ENCODE results near the gene SUSD2.

- TF ChIP-seq CTCF (IDR thresholded peaks at IDR 0.05; ENCODE audit: low read depth, low read length, missing input control): no peak
- no peak for TF ChIP-seq ZBTB33 (IDR thresholded peaks at IDR 0.05)
- TF ChIP-seq YY1 (IDR thresholded peaks at IDR 0.05): no peak
- TF ChIP-seq, protein P1, sequence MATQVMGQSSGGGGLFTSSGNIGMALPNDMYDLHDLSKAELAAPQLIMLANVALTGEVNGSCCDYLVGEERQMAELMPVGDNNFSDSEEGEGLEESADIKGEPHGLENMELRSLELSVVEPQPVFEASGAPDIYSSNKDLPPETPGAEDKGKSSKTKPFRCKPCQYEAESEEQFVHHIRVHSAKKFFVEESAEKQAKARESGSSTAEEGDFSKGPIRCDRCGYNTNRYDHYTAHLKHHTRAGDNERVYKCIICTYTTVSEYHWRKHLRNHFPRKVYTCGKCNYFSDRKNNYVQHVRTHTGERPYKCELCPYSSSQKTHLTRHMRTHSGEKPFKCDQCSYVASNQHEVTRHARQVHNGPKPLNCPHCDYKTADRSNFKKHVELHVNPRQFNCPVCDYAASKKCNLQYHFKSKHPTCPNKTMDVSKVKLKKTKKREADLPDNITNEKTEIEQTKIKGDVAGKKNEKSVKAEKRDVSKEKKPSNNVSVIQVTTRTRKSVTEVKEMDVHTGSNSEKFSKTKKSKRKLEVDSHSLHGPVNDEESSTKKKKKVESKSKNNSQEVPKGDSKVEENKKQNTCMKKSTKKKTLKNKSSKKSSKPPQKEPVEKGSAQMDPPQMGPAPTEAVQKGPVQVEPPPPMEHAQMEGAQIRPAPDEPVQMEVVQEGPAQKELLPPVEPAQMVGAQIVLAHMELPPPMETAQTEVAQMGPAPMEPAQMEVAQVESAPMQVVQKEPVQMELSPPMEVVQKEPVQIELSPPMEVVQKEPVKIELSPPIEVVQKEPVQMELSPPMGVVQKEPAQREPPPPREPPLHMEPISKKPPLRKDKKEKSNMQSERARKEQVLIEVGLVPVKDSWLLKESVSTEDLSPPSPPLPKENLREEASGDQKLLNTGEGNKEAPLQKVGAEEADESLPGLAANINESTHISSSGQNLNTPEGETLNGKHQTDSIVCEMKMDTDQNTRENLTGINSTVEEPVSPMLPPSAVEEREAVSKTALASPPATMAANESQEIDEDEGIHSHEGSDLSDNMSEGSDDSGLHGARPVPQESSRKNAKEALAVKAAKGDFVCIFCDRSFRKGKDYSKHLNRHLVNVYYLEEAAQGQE (IDR thresholded peaks at IDR 0.05): no peak
- no peak for TF ChIP-seq FOXA1 (IDR thresholded peaks at IDR 0.05)
- TF ChIP-seq TAF1 (conservative IDR thresholded peaks at IDR 0.05): no peak
- no peak for TF ChIP-seq MAX (IDR thresholded peaks at IDR 0.05)
- no peak for TF ChIP-seq SP1 (IDR thresholded peaks at IDR 0.05)
- TF ChIP-seq RAD21 (IDR thresholded peaks at IDR 0.05): no peak
- no peak for TF ChIP-seq EGR1 (IDR thresholded peaks at IDR 0.05; ENCODE audit: low read depth in 2 of 2)
These were observed 39.7 kb upstream of the SUSD2 start for GRCh38 chr22:24141586-24141985.
